Large intestine (tissue), 3 donors: Measurements from ENCODE around the gene C4orf50. TPM values are rescaled to one million over a fixed set of nuclear protein-coding genes. Genes with fewer than 3 reads are reported as not detected.

Source experiments
- DNase-seq, 2 donors: peaks; one replicate each; pipeline versions ENCODE4 v3.0.0 to v3.0.0-alpha.2; 2013
- H3K27ac ChIP-seq: one replicate; pipeline ENCODE4 v1.5.1; 2013; ENCODE audit warnings: low read length
- H3K27me3 ChIP-seq: 2 replicates; pipeline ENCODE4 v1.6.1; 2013; ENCODE audit warnings: low read length; ENCODE audit not compliant: control insufficient read depth, insufficient read depth
- H3K36me3 ChIP-seq: 2 replicates; pipeline ENCODE4 v1.6.1; 2013; ENCODE audit warnings: low read length; ENCODE audit not compliant: control insufficient read depth, insufficient read depth
- H3K4me1 ChIP-seq: one replicate; pipeline ENCODE4 v1.6.1; 2013; ENCODE audit warnings: low read length; ENCODE audit not compliant: control insufficient read depth, insufficient read depth
- H3K4me3 ChIP-seq: one replicate; pipeline ENCODE4 v1.5.1; 2013; ENCODE audit warnings: low read length
- H3K9me3 ChIP-seq: one replicate; pipeline ENCODE4 v1.6.1; 2013; ENCODE audit warnings: mild to moderate bottlenecking, low read depth, low read length, moderate library complexity; ENCODE audit not compliant: control insufficient read depth
- WGBS: methylation state at CpG from one replicate; pipeline ENCODE4 v1.1.5; 2013; ENCODE audit warnings: low lambda C conversion rate; ENCODE audit not compliant: insufficient coverage; 5-methylcytosine and 5-hydroxymethylcytosine counted together
- polyA plus RNA-seq: library from polyadenylated mRNA; unstranded; fragments of 120-200 nt; gene quantifications from one replicate; pipeline ENCODE4 v1.2.1, GENCODE V29; 2013

C4orf50 gene
- polyA plus RNA-seq, 1 donor: 0.58 TPM

DNA sequence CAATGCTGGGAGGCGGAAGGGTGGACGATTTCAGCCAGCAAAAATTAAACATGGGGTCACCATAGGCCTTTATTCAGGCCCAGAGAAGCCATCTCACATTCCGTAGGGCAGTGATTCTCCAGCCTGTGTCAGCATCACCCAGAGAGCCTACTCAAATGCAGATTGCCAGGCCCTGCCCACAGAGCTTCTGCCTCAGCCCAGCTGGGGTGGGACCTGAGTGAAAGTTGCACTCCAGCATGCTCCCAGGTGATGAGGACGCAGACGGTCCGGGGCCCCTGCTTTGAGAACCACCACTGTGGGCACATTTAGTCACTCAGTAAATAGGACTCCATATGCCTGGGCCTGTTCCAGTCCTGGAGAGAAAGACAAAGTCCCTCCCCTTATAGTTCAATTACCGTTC is 12.4 kb upstream of the C4orf50 start:
- no peaks in the 10 kb centered on the region for H3K36me3 ChIP-seq
- H3K9me3 ChIP-seq: no peaks in the 10 kb centered on the region
- no CpG with 5 or more reads among the region's 7 CpGs for WGBS
- H3K27ac ChIP-seq: no peak overlapping the region
- DNase-seq: no peak
- no peaks in the 10 kb centered on the region for H3K4me1 ChIP-seq
- no peaks in the 10 kb centered on the region for H3K27me3 ChIP-seq
- H3K4me3 ChIP-seq: no peak overlapping the region

DNA sequence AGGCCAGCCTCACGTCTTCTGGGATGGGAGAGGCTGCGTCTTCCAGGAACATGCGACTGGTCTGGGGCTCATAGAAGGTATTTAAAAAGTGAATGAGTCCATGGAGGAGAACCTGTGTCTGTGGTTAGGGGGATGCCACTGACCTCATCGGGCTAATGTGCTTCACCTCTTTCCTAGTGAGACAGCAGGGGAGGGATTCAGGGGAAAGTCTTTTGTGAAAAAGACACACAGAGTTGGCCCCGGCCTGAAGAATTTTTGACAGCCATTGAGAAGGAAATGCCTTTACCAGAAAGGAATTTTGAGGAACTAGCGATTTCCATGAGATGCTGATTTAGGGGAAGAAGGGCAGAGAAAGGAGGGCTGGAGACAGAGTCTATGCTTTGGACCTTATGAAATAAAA is 11.0 kb upstream of the C4orf50 start:
- no peak overlapping the region for H3K4me3 ChIP-seq

DNA sequence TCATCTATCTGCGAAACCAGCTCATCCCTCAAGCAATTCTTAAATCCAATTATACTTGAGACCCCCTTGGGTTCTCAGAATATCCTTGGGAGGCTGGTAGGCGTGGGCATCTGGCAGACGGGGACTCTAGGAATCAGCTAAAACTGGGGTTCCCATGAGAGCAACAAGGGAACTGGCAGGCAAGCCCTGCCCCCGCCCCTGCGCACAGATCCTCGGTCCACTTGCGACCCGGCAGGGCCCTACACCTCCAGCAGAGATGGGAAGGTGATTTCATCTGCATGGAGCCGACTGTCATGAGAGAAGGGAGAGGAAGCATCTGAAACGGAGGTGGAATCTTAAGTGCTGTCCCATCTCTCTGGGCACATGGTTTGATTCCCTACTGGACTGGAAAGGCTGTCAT is 9.9 kb upstream of the C4orf50 start:
- H3K9me3 ChIP-seq: no peaks in the 10 kb centered on the region
- H3K36me3 ChIP-seq: no peaks in the 10 kb centered on the region
- no peak overlapping the region for H3K4me3 ChIP-seq
- DNase-seq: no peak
- H3K4me1 ChIP-seq: no peaks in the 10 kb centered on the region
- no peaks in the 10 kb centered on the region for H3K27me3 ChIP-seq
- WGBS: no CpG with 5 or more reads among the region's 10 CpGs
- H3K27ac ChIP-seq: no peak overlapping the region

More for the DNA sequence above, 11.0 kb upstream of the C4orf50 start:
- WGBS: 100% methylated on average over 2 of the region's 6 CpGs
- Histone ChIP-seq H3K4me1 (no peaks in the 10 kb centered on the region), H3K9me3 (no peaks in the 10 kb centered on the region), H3K27ac (no peak overlapping the region), H3K27me3 (no peaks in the 10 kb centered on the region), H3K36me3 (no peaks in the 10 kb centered on the region)
- no peak for DNase-seq

DNA sequence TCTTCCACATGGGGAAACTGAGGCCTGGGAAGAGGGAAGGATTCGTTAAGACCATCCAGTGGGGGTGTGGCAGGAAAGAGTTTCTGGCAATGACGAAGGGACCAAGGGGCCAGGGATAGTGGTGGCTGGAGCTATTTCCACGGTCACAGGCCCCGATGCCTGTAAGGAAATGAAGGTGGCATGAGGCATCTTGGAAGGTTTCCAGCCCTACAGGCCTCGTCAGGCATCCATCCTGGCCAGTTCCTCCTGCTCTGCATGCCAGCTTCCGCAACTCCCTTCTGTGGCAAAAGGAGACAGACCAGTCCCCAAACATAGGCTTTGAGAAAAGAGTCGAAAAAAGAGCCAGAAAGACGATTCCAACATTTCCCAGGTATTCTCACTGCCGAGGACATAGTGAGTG is 9.2 kb upstream of the C4orf50 start:
- H3K4me1 ChIP-seq: no peaks in the 10 kb centered on the region
- WGBS: no CpG with 5 or more reads among the region's 9 CpGs
- H3K9me3 ChIP-seq: no peaks in the 10 kb centered on the region
- H3K4me3 ChIP-seq: no peak overlapping the region
- DNase-seq: no peak
- no peaks in the 10 kb centered on the region for H3K27me3 ChIP-seq
- H3K36me3 ChIP-seq: no peaks in the 10 kb centered on the region
- no peak overlapping the region for H3K27ac ChIP-seq

DNA sequence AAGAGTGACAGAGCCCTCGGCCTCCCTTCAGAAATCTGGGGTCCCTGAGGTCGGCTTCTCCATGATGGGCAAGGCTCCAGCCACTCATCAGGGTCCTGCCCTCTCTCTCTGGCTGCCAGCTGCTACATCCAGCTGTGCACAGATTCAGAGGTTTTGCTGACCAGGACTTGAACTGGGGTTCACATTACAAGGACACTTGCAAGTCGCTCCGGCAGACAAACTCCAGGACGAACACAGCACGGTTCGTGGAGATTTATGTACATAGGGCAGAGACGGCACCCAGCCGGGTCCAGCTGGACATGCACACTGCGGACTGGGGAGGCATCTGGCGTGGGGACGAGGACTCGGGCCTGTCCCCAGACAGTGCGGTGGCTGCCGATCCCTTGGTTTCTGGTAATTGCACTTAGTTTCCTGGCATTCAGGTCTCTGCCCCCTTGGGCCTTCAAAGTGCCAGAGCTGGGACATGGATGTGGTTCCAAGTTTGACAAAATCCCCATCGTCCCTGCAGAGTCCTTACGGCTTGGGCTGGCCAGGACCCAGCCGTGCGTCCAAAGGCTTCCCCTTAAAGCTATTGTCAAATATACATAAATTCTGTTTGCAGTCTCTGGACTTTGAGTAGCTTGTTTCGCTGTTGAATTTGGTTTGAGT is 6.2 kb upstream of the C4orf50 start:
- no peak overlapping the region for H3K4me3 ChIP-seq

DNA sequence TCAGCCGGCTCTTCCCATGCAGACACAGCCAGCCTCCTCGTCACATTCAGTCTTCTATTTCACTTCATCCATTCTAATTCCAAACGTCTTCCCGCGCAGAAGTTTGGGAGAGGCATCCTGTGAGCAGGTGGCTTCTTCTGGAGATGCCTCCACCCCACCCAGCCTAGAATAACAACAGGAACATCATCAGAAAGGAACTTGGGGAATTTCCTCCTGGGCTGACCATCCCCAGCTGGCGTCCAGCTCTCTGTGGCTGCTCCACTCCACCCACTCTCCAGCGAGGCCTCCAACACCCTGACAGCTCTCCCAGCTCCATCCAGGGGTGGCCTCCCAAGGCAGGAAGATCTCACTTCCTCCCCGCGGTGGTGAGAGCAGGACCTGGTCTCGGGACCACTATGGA is 5.5 kb upstream of the C4orf50 start:
- DNase-seq: no peak
- Histone ChIP-seq H3K27me3 (no peaks in the 10 kb centered on the region), H3K36me3 (no peaks in the 10 kb centered on the region), H3K9me3 (no peaks in the 10 kb centered on the region), H3K4me3 (no peak overlapping the region), H3K4me1 (no peaks in the 10 kb centered on the region), H3K27ac (no peak overlapping the region)
- 100% methylated on average over 1 of the region's 10 CpGs for WGBS

More for the DNA sequence above, 6.2 kb upstream of the C4orf50 start:
- Histone ChIP-seq H3K4me1 (no peaks in the 10 kb centered on the region), H3K9me3 (no peaks in the 10 kb centered on the region), H3K27me3 (no peaks in the 10 kb centered on the region), H3K27ac (no peak overlapping the region), H3K36me3 (no peaks in the 10 kb centered on the region)
- no CpG with 5 or more reads among the region's 20 CpGs for WGBS
- no peak for DNase-seq

DNA sequence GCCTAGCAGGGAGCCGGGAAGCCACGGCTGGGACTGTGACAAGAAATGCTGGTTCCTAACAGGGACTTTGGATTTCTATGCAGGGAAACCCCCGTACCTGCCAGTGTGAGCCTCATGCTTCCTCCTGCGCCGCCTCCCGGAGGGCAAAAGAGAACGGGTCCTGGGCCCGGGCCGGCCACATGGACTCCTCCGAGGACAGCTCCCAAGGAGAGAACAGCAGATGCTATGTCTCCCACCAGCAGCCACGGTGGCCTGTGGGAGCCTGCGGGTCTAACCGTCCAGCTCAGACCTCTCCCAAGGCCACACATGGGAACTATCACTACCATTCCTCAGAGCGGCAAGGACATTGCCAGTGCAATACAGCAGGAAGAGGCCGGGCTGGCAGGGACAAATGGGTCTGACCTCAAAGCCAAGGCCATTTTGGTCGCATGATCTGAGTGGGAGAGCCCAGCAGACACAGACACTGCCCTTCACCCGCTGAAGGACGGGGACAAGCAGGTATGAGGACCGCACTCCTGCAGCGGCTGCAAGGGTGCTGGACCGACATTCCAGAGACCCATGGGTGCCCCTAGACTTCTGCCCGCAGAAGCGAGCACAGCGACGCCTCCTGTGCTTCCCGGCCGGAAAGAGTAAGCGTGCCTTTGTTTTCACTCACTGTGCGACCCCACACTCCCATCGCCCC is 4.5 kb upstream of the C4orf50 start:
- Histone ChIP-seq H3K9me3 (no peaks in the 10 kb centered on the region), H3K4me1 (no peaks in the 10 kb centered on the region), H3K36me3 (no peaks in the 10 kb centered on the region), H3K27ac (no peak overlapping the region), H3K27me3 (no peaks in the 10 kb centered on the region), H3K4me3 (no peak overlapping the region)
- WGBS: no CpG with 5 or more reads among the region's 30 CpGs
- no peak for DNase-seq

DNA sequence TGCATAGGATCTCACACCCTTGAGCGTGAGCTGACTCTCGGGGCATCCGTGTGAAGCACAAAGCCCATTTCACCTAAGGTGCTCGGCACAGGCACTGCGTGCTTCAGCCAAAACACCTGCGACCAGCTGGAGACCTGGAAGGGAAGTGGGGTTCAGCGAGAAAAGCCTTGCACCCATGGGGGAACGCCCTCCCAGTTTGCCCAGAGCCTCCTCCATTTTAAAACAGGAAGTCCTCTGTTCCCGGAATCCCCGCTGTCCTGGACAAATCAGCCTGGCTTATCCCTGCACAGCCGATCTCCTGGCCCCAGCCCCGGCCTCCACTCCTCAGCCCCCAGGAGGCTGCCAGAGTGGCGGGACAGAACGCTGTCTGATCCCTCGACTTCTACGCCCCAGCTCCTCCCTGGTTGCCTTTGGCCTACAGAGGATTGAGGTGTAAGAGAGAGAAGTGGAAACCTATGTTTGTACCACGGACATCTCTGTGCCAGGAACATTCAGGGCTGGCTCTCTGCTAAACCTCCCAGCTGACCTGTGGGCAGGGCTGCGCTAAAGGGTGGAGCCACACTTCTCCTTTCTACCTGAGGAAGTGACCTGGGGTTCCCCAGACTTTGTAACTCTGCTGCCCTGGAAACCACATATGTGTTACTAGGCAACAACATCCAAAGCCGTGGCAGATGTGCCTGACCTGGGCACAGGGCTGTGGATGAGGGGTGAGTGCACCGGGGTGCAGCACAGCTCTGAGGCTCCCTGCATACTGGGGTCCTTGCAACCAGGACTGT is 3.8 kb upstream of the C4orf50 start:
- no peak for DNase-seq
- H3K9me3 ChIP-seq: no peaks in the 10 kb centered on the region
- WGBS: no CpG with 5 or more reads among the region's 20 CpGs
- H3K4me3 ChIP-seq: no peak overlapping the region
- no peaks in the 10 kb centered on the region for H3K27me3 ChIP-seq
- H3K4me1 ChIP-seq: no peaks in the 10 kb centered on the region
- no peaks in the 10 kb centered on the region for H3K36me3 ChIP-seq
- no peak overlapping the region for H3K27ac ChIP-seq

DNA sequence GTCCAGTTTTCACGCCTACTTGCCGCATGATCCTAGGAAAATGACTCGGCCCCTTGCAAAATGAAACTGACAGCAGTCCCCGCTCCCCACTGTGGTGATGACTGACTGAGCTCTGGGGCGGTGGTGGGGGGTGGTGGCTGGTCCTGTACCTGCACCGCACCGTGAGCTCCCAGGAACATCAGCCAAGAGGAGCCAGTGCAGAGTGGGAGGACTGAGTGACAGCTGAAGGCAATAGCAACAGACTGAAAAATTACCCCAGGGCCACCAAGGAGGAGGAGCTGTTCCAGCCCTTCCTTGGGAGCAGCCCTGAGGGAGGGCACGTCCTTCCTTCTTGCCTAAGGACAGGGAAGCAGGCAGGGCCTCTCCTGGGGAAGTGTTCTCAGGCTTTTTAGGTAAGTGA is 2.4 kb upstream of the C4orf50 start:
- no peaks in the 10 kb centered on the region for H3K36me3 ChIP-seq
- H3K4me1 ChIP-seq: no peaks in the 10 kb centered on the region
- no peak overlapping the region for H3K4me3 ChIP-seq
- H3K27me3 ChIP-seq: no peaks in the 10 kb centered on the region
- no peak overlapping the region for H3K27ac ChIP-seq
- DNase-seq: no peak
- WGBS: no CpG with 5 or more reads among the region's 8 CpGs
- H3K9me3 ChIP-seq: no peaks in the 10 kb centered on the region

DNA sequence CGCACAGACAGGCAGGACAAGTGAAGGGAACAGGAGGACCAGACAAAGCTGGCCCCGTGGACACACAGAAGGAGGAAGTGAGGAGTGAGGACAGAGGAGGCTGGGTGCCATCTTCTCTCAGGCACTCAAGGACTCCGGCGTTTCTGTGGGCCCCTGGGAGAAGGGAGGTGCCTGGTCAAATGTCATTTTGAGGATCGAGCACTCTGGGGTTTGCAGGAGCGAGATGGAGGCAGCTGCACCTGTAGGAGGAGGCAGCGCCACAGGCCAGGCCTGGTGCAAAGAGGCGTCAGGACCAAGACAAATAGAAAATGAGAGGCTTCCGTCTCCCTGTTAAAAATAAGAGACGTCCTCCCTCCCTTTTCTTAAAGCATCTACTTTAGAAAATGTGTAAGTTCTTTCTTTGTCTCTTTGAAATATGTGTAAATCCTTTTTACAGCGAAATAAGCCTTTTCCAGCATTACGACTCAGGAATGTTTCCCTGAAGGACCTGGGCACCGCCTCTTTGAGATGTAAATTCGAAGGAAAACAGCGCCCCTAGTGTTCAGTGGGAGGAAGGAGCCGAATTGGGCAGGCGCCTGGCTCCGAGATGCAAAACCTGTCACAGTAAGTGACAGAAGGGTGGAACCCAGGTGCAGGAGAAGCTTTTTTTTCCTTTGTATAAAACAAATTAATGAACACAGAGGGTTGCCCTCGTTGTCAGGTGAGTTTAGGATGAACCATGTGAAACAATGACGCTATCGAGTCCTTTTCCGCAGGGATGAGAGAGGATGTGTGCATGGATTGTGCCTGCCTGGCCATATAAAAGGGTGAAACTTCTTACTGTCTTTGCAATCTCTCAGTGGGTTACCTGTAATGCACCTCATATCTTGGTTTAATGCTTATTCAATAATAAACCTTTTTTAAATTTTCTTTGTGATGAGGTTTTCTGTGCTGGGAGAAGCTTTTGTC is 1.4 kb upstream of the C4orf50 start:
- 0% methylated on average over 1 of the region's 22 CpGs for WGBS
- H3K36me3 ChIP-seq: no peaks in the 10 kb centered on the region
- no peaks in the 10 kb centered on the region for H3K9me3 ChIP-seq
- H3K27ac ChIP-seq: no peak overlapping the region
- DNase-seq: peak; percentile 20 to 30
- H3K4me3 ChIP-seq: no peak overlapping the region
- no peaks in the 10 kb centered on the region for H3K4me1 ChIP-seq
- H3K27me3 ChIP-seq: no peaks in the 10 kb centered on the region
